GM19324 (cell line): ENCODE measurements around the gene HPX.

Source experiments
- ATAC-seq: cut with Tn5 transposase; IDR thresholded peaks from one replicate; pipeline ENCODE4 v1.9.1; 2021; ENCODE audit warnings: mild to moderate bottlenecking, moderate library complexity; ENCODE audit not compliant: unreplicated experiment, low FRiP score

HPX gene

GRCh38 chr11:6468712-6469495, 28.1 kb upstream of the HPX start:
- no peak for ATAC-seq

GRCh38 chr11:6459099-6459450, 18.3 kb upstream of the HPX start:
- ATAC-seq: no peak

GRCh38 chr11:6458352-6459098, 17.7 kb upstream of the HPX start:
- ATAC-seq: no peak

GRCh38 chr11:6457581-6458320, 17.0 kb upstream of the HPX start:
- no peak for ATAC-seq

GRCh38 chr11:6456361-6457073, 15.7 kb upstream of the HPX start:
- no peak for ATAC-seq

- no peak for ATAC-seq
Measured at GRCh38 chr11:6455070-6455469, 14.3 kb upstream of the HPX start.

- no peak for ATAC-seq
Measured at GRCh38 chr11:6453152-6453551, 12.4 kb upstream of the HPX start.

- no peak for ATAC-seq
Measured at GRCh38 chr11:6452219-6452618, 11.4 kb upstream of the HPX start.

GRCh38 chr11:6448574-6448973, 7.8 kb upstream of the HPX start:
- ATAC-seq: no peak

GRCh38 chr11:6443269-6444003, 2.6 kb upstream of the HPX start:
- no peak for ATAC-seq

- no peak for ATAC-seq
Measured at GRCh38 chr11:6442441-6442840, 1.7 kb upstream of the HPX start.

- no peak for ATAC-seq
Measured at GRCh38 chr11:6438979-6439571, 1.7 kb downstream of the HPX start.

GRCh38 chr11:6437993-6438392, 2.8 kb downstream of the HPX start:
- no peak for ATAC-seq

GRCh38 chr11:6437423-6437822, 3.4 kb downstream of the HPX start:
- ATAC-seq: no peak

GRCh38 chr11:6433998-6434660, 6.7 kb downstream of the HPX start:
- no peak for ATAC-seq

- ATAC-seq: no peak
Measured at GRCh38 chr11:6431861-6432260, 8.9 kb downstream of the HPX start.

- ATAC-seq: no peak
Measured at GRCh38 chr11:6427516-6427915, 13.3 kb downstream of the HPX start.

- no peak for ATAC-seq
Measured at GRCh38 chr11:6420677-6421076, 20.1 kb downstream of the HPX start.

GRCh38 chr11:6419009-6419631, 21.7 kb downstream of the HPX start, which contains the start of gene APBB1:
TSS of gene APBB1 (minus strand) at chr11:6419094. CDS start at chr11:6411347, 7,747 bp downstream.
- no peak for ATAC-seq
